Cerebellar nuclear complex (tissue), 1 donor: Measurements from ENCODE around the gene PTPRF.
A peak's percentile ranks its signal among the peaks of the same experiment; 100 is the strongest.

Source experiments
- DNase-seq, 2 experiments: peaks; one replicate each; lab custom pipeline; 2025; lab: John Stamatoyannopoulos, UW

PTPRF gene

DNA sequence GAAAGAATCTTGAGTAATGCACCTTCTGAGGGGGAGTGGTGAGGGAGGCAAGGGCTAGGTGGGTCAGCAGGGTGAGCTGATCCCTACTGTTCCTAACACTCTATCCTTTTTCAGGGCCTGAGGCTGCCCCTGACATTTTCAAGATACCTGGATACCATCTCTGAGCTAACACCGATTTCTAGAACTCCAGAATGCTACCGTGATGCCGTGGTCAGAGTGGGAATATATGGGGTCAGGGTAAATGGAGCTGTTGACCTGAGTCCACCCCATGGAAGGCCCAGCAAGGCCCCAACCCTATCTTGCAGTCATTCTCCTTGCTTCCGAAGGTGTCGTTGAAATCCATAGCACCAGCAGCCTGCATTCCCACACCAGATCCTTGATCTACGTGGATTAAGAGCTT is 18.0 kb upstream of the PTPRF start:
- DNase-seq: no peak

DNA sequence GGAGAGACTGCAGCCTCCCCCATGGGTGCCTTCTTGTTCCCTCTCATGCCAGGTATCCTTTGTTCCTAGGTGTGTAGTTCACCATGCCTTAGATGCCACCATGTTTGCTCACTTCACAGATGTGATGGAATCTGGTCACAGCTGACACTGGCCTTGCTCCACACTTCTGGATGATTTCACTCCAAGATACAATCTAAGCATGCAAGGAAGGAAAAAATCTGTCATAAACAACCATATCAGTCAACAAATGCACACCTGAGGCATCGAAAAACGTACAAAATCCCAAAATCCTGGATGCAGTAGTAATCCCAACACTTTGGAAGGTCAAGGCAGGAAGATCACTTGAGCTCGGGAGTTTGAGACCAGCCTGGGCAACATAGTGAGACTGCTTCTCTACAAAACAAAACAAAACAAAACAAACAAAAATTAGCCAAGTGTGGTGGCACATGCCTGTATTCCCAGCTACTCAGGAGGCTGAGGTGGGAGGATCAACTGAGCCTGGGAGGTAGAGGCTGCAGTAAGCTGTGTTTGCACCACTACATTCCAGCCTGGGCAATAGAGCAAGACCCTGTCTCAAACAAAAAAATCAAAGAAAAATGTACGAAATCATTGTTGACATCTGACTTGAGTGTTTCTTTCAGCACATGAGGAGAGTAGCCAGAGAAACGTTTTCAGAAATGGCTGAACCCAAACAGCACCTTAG is 17.1 kb upstream of the PTPRF start:
- no peak for DNase-seq

DNA sequence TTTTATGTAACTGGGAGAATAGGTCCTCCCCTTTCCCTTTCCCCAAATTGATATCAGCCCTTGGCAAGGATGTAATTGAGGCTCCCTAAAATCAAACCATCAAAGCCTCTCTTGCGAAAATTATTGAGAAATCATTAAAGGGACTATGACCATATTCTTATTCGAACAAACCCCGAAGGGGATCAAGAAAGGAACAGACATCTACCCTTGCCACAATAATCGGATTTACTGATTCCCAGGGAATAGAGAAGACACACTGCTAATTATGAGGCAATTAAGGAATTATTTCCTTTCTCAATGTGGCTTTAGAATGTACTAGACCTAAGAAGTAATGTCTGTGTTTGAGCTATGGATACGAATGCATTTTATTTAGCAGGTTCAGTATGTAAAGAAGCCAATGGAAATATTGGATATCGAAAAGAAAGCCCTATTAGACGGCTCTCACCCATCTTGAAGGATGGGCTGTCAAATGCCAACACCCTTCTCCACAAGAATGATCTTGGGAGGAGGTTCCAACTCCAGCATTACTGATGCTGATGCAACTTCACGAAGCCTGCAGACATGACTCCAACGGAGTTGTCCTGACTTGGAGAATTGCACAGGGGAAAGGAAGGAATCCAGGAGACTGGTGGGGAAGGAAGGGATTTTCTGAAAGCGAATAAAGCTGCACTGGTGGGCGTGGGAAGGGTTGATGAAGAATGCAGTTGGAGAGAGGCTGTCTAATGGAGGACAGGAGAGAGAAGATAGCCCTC is 11.6 kb upstream of the PTPRF start:
- DNase-seq: no peak

DNA sequence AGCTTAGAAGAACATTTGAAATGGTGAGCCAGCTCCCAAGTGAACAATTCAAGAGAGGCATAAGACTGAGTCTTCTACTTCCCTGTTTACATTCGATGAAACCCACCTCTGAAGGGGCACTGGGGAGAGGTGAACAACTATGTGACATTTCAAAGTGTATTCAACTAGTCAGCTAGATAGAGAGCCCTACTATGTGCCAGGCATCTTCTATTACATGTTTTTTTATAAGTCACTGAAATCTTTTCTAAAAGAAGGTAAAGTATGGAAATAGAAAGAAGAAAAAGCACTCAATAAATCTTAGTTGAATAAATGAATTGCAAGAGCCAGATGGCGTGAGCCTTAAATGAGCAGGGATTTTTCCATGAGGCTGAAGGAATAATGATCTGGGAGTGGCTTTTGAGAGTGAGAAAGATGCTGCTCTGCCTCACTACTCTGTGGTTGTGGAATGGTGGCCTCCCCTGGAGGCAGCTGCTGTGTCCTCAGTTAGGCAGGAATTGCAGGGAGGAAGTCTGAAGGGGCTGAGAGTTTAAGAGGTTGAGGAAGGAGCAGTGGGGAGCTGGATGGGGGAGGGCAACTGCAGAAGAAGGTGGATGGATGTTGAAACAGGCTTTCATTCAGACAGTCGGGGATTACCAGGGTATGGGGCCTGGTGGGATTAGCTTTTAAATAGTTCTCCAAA is 10.4 kb upstream of the PTPRF start:
- DNase-seq: no peak

DNA sequence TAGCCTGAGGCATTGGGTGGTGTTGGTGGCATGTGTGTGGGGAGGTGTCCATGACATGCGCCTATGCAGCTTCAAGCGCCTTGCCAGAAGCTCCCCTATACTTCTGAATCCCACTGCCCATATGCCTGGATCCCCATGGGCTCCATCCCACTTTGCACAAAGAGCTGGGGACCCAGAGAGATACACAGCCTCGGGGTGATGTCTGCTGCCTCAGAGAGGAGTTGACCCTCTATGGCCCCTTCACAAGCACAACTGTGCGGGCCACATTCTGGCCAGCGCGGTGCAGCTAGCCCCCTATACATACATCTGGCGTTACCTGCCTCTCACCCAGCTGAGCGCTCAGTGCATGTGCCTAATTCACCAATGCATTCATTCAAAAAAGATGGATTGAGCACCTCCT is 9.6 kb upstream of the PTPRF start:
- DNase-seq: no peak

DNA sequence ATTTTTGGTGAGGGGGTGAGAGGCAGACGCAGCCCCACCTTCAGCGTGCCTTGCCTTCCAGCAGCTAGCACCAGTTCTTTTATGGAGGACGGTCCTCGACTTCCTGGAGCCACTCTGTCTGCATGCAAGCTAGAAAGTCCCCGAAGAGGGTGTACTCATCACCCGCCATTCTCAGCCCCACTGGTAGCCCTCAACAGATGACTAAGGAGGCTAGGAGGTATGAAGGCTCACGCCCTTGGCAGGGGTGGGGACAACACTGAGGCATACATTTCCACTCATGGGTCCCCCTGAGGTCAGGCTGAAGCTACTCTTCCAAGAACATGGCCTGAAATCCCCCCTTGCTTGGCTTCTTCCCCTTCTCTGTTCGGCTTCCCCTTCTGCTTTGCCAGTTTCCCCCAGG is 8.9 kb upstream of the PTPRF start:
- no peak for DNase-seq

DNA sequence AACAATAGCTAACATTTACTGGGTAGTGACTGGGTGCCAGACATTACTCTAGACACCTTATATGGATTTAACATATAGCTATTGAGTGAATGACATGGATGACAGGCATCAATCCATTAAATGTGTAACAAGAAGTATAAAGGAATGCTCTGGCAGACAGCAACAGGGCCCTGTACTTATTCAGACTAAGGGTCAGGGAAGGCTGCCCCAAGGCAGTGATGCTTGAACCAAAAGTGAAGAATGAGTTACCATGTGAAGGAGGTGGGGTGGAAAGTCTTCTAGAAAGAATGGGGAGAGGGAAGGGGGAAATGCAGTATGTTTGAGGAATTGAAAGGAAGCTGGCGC is 8.3 kb upstream of the PTPRF start:
- DNase-seq: no peak

DNA sequence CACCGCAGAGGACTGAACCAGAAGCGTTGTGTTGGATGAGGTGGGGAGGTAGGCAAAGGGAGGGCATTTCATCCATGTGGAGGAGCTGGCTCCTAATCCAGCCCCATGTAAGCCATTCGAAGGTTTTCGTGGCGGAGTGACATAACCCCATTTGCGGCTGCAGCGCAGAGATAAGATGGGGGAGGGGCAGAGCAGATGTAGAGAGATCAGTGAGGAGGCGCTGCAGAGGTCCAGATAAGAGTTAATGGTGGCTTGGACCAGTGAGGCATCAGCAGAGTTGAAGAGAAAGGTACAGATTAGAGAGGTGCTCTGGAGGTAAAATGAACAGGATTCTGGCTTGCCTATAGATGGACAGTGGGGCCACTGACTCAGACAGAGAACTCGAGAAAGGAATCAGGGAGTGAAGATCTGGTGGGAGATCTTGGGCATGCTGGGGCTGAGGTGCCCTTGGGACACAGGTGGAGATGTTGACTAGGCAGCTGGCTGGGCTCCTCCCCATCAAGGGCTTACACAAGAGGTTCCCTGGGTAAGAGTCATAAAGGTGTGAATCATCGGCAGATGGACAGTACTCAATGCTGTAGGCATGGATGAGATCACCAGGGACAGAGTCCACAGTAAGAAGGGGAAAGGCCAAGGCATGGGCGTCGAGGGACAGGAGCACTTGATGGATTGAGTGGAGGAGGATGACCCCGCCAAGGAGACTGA is 7.8 kb upstream of the PTPRF start:
- no peak for DNase-seq

DNA sequence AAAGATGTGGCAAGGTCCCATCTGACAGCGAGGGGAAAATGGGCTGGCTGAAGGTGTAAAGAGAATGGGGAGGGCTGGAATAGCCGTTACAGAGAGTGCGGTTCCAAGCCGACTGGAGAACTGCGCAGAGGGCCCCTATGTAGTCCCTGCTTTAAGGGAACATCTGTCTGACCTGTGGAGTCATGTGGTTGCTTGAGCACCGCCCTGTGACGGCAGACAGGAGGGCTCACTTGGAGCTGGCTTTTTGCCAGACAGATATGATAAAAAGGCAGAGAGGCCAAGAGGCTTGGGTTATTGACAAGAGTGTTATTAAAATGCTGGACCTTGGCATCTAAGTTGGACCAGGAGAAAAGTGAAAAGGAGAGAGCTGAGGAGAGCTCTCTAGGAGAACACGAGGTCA is 5.9 kb upstream of the PTPRF start:
- no peak for DNase-seq

DNA sequence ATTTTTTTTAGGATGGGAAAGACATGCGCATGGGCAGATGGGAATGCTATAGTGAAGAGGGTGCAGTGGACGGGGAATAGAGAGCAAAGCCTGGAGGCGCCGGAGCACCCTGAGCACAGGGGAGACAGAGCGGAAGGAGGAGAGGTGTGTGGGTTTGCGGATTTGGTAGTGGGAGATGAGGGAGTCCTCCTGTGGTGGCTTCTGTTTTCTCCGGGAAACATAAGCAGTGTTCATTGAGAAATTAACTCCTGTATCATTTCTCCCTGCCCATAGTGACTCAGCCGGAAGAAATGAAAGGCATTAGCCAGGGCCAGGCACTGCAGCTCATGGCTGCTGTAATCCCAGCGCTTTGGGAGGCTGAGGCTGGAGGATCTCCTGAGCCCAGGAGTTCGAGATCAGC is 4.7 kb upstream of the PTPRF start:
- DNase-seq: no peak

DNA sequence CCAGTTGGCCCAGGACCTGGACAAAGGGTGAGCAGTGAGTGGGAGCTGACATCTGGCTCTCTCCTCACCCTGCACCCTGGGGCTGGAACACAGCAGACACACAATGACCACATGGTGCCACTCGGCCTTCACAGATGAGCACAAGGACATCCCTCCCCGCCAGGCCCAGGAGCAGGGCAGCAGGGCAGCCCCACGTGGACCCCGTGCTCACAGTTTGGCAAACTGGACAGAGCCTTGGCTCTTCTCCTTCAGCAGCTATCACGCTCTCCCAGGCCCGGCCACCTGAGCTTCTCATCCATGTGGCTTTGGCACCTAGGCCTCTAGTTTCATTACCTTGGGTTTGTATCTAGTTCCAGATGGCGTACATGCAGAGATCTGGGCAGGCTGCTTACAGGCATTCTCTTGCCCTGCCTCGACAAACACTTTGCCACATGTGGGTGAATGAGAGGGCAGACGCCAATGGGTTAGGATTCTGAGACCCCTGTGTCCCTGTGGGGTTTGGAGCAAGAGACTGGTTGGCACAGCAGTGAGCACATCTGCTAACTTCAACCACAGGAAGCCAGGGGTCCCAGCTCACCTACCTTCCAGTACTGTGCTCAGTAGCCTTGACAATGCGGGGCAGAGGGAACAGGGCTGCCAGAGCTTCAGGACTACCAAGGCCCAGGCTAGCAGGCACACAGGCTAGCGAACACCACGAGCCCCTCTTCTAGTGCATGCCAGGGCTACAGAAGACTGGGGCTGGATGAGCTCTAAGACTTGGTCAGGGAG is 3.4 kb upstream of the PTPRF start:
- DNase-seq: no peak

DNA sequence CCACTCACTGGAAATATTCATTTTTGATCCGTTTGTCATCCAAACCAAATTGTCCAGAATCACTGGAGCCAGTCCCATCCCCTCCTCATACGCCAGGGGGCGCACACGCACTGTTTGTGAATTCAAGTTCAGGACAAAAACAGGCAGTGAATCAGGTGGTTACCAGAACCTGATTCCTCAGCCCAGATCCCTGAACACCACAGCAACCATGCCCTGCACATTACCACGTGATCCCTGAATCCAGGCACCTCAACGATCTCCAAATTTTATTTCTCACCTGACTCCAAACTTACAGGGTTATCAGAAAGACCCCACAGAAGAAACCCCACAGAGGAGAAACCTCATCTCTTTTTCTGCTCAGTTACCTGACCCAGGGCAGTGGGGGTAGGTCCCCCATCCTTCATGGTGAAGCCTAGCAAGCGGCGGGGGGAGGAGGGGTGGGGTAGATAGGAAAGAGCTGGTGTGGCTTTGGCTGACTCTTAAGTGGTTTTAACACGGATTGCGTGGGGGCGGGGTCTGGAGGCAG is 1.4 kb upstream of the PTPRF start:
- DNase-seq: peak in 1 of 2 experiments; percentile 39

DNA sequence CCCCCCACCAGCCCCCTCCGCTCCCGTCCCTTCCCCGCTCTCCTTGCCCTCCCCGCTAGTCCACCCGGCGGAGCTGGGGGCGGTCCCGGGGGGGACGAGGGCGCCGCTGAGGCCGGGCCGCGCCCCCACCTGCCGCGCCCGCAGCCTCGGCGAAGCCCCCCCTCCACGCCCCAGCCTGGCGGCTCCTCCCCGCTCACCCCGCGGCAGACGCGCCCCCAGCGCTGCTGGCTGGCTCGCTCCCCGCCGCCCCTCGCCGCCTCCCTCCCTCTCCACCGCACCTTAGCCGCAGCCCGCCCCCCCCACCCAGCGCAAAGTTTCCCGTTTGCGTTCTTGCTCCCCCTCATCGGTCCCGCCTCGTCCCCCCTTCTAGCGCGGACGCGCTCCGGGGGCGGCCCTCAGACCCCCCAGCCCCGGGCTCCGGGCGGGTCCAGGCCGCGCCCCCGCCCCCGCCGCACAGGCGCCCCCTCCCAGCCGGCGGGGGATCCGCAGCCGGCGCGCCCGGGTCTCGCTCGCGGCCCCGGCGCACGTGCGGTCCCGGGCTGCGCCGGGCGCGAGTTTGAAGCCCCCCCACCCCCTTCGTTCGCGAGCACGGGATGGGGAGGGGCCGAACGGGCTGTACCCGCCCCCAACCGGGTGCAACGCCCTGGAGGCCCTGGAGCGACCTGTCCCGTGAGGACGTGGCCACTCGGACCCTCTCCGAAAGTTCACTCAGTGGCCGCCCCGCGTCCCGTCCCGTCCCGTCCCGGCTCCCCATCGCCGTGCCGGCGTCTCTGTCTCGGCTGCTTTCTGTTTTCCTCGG is 623 bp downstream of the PTPRF start:
- DNase-seq: no peak

DNA sequence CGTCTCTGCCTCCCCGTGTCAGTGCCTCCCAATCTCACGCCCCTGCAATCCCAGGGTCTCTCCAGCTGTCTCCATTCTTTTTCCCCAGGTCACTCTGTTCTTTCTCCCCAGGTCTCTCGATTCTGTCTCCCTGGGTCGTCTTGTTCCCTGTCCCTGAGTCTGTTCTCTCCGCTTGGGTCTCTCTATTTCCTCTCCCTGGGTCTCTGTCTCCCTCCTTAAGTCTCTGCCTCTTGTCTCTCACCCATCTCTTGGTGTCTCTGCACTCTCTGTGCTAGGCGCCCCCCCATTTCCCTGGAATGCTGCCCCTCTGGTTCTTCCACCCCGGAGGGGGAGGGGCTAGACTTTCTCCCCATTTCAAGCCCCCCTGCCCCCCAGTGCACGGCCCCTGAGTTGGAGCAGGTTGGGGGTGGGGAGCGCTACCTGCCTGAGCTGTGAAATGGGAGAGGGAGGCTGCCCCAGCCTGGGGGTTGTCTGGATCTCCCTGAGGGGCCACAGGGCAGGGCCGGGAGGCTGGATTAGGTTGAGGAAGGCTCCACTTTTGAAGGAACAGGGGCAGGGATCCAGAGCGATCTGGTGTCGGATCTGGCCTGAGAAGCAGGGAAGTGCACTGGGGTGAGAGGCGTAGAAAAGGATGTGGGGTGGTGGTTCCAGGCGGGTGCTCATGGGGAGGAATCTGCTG is 1.4 kb downstream of the PTPRF start:
- DNase-seq: no peak

DNA sequence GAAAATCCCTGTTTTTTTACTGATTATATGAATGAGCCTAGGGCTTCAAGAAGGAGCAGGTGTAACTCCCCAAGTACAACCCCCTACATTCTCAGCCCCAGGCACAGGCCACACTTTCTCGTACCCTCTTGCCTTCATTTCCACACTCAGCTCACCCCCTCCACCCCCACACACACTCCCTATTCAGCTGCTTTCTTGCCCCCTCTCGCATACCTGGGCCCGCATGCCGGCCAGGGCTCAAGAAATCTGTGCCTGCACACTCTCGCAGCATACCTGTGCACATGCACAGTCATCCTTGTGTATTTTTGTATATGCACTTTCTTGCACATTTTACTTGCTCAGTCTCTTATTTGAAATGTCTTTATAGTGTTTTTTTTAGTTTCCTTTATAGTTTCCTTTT is 2.0 kb downstream of the PTPRF start:
- DNase-seq: no peak

DNA sequence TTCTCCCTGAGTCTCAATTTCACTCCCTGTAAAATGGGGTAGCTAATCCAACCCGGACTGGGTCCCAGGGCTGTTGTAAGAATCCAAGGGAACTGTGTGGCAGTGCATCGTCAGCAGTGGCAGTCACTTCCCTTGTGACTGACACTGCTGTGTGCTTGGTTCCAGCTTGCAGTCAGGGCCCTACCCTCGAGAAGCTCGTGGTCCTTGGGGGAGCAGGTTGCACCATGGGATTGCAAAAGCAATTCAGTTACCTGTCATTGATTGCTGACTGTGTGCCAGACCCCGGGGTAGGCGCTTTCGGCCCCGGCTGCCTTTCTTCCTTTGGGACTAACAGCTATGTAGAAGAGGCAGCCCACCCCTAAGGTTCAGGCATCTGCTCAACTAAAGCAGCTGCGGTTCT is 2.9 kb downstream of the PTPRF start:
- no peak for DNase-seq

DNA sequence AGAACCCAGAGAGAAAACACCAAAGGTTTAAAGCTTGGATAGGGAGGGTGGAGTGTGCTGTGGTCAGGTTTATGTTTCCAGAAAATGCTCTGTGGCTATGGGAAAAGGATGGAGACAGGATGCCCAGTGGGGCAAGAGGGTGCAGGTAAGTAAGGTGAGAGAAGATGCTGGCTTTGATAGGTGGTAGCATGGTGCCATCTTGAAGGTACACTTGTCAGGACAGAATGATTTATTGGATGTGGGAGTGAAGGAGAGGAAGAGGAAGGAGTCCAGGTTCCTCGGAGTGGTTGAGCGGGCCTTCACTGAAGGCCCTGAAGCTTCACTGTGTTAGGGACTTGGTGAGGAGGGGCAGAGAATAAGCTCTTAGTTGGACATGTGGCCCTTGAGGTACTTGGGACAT is 3.6 kb downstream of the PTPRF start:
- DNase-seq: no peak

DNA sequence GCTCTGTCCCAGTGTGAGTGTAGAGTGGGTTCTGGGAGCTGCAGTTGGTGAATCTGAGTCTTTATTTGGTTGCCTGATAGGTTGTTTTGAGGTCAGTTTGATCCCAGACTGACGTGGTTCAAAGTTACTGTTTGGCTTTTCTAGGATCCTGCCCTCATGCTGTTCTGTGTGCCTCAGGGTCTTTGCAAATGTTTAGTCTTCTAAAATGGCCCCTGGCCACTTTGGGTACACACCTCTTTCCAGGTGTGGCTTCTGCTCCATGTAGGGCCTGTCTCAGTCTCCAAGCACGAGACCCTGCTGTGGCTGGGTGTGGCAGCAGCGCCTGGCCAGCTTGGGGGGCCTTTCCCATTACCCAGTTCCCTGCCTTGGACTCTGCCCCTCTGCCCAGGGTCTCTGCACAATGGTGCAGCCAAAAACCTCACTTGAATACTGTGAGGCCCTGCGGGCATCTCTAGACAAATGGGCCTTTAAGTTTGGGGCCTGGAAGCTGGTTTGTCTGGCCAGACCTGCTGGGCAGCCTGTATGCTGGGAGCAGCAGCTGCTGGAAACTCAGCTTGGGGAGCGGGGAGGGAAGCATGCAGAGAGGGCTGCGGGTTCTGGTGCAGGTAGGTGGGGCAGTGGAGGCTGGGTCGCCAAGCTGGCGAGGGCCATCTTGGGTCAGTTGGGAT is 5.6 kb downstream of the PTPRF start:
- no peak for DNase-seq

DNA sequence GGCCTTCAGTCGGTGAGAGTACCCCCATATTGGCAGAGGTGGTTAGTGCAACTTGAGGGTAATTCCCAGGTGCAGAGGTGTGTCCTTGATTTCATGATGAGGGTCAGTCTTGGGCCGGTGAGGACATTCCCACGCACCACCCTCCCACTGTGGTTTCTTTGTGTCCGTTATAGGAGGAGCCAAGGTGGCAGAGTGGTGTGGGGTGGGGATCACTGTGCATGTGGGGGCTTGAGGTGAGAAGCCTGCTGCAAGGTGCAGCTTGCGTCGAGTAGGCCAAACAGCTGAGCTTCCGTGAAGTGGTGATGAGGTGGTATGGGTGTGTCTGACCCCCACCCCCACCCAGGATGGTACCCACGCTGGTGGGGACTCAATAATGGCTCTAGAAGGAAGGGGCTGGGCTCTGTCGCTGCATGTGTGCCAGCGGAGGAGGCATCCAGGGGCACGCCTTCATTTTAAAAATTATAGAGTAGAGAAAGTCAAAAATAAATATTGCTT is 6.2 kb downstream of the PTPRF start:
- no peak for DNase-seq
